Uterus (tissue), 2 donors: ENCODE measurements around the gene FBH1.

Source experiments
- POLR2A ChIP-seq, 2 donors: fragments of 450-650 bp; IDR thresholded peaks; one replicate each; pipeline ENCODE4 v1.6.1; 2016; ENCODE audit warnings: antibody characterized with exemption in 2 of 2, mild to moderate bottlenecking in 1 of 2, moderate library complexity in 1 of 2
- TF ChIP-seq, protein P1 (sequence below), 4 experiments: fragments of 200-600 bp in 2 of 4; fragments of 450-650 bp in 2 of 4; sonication (generic) in 2 of 4; IDR thresholded peaks; one replicate each; pipeline ENCODE4 v1.5.1; 2016 to 2019; ENCODE audit warnings: antibody characterized with exemption in 4 of 4, mild to moderate bottlenecking in 2 of 4, moderate library complexity in 1 of 4

DNA sequence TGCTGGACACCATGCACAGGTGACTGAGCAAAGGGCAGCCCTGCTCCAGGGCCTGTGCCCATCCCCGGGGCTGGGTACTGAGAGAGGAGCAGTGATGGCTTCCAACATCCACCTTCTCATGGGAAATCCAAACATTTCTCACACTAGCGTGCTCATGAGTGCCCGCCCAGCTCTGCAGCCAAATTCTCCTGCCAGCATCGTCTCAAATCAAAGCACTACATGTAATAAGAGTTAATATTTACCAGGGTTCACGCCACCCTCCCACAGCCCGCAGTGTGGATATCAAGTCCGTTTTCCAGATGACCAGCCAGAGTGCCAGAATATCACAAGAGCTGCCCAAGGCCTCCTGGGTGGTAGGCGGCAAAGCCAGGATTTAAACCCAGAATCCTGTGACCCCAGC is 75.2 kb downstream of the FBH1 start:
- TF ChIP-seq, protein P1, sequence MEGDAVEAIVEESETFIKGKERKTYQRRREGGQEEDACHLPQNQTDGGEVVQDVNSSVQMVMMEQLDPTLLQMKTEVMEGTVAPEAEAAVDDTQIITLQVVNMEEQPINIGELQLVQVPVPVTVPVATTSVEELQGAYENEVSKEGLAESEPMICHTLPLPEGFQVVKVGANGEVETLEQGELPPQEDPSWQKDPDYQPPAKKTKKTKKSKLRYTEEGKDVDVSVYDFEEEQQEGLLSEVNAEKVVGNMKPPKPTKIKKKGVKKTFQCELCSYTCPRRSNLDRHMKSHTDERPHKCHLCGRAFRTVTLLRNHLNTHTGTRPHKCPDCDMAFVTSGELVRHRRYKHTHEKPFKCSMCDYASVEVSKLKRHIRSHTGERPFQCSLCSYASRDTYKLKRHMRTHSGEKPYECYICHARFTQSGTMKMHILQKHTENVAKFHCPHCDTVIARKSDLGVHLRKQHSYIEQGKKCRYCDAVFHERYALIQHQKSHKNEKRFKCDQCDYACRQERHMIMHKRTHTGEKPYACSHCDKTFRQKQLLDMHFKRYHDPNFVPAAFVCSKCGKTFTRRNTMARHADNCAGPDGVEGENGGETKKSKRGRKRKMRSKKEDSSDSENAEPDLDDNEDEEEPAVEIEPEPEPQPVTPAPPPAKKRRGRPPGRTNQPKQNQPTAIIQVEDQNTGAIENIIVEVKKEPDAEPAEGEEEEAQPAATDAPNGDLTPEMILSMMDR (IDR thresholded peaks at IDR 0.05): no peak
- TF ChIP-seq POLR2A (IDR thresholded peaks at IDR 0.05): no peak
